Left forelimb (tissue), 1 donor: ENCODE measurements around the gene HS6ST1.

Experiments used
- DNase-seq: peaks from one replicate; pipeline ENCODE4 v3.0.0-alpha.2; 2018; ENCODE audit warnings: low spot score

HS6ST1 gene

DNA sequence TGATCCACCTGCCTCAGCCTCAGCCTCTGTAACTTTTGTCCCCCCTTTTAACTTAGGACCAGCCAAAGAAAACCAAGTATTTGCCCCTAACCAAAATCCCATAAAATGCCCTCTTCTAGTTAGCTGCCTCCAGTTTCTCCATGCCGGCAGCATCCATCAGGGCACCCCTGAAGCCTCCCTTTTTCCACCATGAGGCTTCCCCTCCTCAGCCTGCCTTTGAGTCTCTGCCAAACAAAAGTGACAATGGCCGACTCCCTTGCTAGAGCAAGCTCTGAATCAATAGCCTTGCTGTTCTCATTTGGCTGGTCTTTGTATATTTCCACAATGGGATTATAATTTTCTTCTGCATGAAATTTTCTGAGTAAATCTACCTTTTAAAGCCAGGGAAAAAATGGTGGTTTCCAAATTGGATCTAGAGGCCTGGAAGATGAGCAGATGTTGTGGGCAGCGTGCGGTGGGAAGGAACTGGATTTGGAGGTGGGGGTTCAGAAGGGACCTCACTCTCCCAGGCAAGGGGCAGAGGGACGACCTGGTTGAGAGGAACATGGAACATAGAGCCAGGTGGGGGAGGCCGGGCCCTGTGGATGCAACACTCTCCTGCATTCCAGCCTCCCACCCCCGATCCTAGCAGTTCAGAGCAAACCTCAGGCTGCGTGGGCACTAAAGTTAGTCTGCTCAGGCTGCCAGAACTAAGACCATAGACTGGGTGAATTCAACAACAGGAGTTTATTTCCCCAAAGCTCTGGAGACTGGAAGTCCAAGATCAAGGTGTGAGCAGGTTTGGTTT, 80.6 kb downstream of the HS6ST1 start:
- no peak for DNase-seq

GRCh38 chr2:128237081-128237534, 81.6 kb downstream of the HS6ST1 start:
- DNase-seq: no peak

DNA sequence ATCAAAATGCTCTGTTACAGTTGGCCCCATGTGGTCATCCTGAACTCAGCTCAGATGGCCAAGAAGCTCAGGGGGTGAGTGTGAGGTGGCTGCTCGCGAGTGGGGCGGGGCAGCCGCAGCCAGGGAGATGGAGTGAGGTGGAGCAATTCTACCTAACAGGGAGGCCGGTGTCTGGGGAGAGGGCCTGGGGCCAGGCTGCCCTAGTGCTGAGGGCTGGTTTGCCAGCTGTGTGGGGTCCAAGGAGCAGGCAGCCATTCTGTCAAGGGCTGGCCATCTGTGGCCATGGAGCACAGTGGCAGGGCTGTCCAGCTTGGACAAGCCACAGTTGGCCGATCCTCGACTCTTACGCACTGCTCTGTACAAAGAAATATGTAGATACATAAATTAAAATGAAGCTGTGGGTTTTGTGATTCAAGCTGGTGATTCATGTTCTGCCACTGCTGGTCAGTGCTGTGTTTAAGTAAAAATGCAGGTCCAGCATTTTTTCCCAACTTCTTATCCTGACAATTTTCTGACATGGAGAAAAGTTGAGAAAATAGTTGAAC, 82.1 kb downstream of the HS6ST1 start:
- DNase-seq: no peak

GRCh38 chr2:128235581-128235980, 83.1 kb downstream of the HS6ST1 start:
- DNase-seq: no peak

DNA sequence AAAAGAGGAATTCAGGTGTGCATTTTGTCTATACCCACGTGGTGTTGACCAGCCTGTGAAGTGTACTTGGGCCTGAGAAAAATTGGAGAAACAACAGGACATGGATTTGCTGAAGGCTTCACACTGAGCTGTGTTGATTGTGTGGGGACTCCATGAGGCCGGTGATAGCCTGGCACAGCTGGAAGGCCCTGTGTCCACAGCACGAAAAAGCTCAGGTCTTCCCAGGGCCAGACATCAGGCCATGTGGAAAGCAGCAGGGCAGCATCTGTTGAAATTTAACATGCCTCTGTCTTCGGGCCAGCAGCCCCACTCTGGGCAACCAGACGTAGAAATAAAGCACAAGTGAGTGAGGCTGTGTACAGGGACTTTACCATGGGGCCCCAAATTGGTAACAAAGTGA, 84.1 kb downstream of the HS6ST1 start:
- DNase-seq: no peak

- no peak for DNase-seq
Observed at GRCh38 chr2:128233790-128234395, 84.8 kb downstream of the HS6ST1 start.

DNA sequence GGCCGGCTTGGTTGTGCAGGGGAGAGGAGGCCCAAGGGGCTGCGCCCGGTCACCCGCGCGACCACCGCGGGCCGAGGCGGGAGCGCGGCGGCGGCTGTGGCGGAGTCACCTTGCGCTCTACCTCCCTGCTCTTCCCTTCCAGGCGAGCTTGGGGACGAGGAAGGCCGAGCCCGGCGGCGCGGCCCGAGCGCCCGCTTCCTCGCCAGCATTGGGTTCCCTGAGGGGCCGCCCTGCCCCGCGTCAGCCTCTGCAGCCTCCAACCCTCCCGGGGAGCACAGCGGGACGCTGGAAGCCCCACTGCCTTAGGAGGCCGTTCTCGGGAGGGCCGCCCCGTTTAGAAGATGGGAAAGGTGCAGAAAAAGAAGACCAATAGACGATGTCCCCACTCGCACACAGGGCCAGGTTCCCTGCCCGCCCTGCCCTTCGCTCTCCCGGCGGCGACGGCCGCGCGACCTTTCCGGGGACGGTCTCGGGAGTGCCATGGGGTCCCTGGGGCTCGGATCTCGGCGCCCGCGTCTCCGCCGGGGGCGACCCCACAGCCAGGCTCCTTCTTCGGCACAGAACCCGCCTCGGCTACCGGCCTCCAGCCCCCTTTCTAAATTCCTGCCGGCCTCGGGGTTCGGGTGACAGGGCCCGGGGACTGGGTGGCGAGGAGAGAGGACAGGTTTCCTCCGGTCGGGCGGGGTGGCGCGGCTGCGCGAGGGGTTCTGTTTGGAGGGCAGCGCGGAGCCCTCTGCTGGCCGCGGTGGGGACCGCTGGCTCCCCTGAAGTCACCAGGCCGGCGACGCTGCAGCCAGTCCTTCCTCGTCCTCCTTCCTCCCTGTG, 85.5 kb downstream of the HS6ST1 start:
- peak; percentile 88 for DNase-seq

DNA sequence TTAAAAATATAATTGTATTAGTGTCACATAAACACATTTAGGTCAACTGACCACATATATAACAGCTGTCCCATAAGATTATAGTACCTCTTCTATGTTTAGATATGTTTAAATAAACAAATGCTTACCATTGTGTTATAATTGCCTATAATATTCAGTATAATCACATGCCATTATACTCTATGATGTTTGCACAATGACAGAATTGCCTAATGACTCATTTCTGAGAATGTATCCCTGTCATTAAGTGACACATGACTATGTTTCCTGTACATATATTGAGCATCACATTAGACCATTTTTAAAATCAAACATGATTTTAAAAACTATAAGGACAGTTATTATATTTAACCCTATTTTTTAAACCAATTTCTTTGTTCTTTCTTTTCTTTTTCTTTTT, 89.8 kb downstream of the HS6ST1 start:
- no peak for DNase-seq

DNA sequence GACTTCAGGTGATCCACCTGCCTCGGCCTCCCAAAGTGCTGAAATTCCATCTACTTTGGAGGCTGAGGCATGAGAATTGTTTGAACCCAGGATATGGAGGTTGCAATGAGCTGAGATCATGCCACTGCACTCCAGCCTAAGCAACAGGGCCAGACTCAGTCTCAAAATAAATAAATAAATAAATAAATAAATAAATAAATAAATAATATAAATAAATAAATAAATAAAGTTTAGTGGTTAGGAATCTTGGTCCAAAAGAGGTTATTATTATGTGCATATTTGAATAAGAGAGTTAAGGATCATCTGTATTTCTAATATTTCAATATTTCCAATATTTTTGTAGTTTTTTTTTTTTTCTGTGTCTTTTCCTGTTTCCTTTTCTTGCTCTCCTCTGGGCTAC, 90.8 kb downstream of the HS6ST1 start:
- DNase-seq: no peak

DNA sequence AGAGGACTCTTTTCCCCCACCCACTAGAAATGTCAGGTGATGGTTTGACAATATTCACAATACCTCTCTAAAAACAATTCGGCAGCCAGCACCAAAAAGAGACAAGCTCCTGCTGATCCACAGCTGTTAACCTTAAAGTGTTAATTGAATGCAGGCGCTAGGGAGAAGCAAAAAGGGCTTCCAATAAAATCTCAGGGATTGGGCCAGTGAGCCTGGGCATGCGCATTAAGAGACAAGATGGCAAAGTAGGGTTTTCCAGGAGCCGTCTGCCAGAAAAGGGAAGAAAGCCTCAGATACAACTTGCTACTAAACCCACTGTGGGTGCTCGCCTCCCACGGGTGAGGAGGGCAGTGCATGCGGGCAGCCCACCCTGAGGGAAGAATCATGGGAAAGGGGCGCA, 98.8 kb downstream of the HS6ST1 start:
- DNase-seq: no peak

DNA sequence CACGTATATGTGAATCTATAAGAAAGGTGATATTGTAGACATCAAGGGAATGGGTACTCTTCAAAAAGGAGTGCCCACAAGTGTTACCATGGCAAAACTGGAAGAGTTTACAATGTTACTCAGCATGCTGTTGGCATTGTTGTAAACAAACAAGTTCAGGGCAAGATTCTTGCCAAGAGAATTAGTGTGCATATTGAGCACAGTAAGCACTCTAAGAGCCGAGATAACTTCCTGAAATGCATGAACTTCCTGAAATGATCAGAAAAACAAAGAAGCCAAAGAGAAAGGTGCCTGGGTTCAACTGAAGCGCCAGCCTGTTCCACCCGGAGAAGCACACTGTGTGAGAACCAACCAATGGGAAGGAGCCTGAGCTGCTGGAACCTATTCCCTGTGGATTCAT, 101.0 kb downstream of the HS6ST1 start:
- DNase-seq: no peak

DNA sequence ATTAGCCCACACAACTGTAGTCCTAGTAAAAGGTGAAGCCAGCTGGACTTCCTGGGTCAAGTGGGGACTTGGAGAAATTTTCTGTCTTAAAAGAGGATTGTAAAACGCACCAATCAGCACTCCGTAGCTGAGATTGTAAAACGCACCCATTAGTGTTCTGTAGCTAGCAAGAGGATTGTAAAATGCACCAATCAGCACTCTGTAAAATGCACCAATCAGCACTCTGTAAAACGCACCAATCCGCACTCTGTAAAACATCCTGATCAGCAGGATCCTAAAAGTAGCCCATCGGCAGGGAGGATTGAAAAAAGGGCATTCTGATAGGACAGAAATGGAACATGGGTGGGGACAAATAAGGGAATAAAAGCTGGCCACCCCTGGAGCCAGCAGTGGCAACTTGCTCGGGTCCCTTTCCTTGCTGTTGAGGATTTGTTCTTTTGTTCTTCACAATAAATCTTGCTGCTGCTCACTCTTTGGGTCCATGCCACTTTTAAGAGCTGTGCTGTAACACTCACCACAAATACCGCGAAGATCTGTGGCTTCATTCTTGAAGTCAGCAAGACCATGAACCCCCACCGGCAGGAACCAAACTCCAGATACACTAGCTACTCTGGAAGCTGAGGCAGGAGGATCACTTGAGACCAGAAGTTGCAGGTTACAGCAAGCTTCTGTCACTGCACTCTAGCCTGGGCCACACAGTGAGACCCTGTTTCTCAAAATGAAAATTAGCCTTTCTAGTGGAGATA, 102.6 kb downstream of the HS6ST1 start:
- no peak for DNase-seq
